Heart left ventricle (tissue), 13 donors: Measurements from ENCODE around the gene NRP1.

Experiments
- CTCF ChIP-seq, 12 donors: fragments of 200-600 bp; sonication (generic) in 4 of 12; IDR thresholded peaks; one replicate each; pipeline versions ENCODE4 v1.5.0 to v1.8.0; 2018 to 2022; ENCODE audit warnings: antibody characterized with exemption in 12 of 12, mild to moderate bottlenecking in 5 of 12
- POLR2A ChIP-seq, 2 donors: fragments of 450-650 bp; IDR thresholded peaks; one replicate each; pipeline ENCODE4 v1.6.1; 2017; ENCODE audit warnings: antibody characterized with exemption in 2 of 2, mild to moderate bottlenecking in 2 of 2, moderate library complexity in 2 of 2
- donor health status: ischemic (EF 13 %, LVEDD 7.1; RV severe dilation, severe dysfunction).
- donor health status: DM: no; HTN: yes; CAD: no.
- donor health status: DM: no; HTN: no; CAD: no.
- donor health status: ischemic (EF 25% LVEDD 6.9; RV normal size, moderate dysfunction).
- donor health status: ischemic (EF 25% LVEDD 5.7; RV mildly dilated, moderate dysfunction).
- donor health status: ischemic (EF 35%, LVEDD 5.7; RV mildly dilated, moderate dysfunction).
- donor health status: nonischemic (EF 11% LVEDD 7.7; RV severe dilation, severe dysfunction).
- donor health status: DM: yes; HTN: yes; CAD: no.
- donor health status: PGD.
- donor health status: ischemic (EF 29% LVEDD 5.4; RV normal size, mild dysfunction).
- donor health status: nonischemic (EF 23%, LVEDD 6.1; RV moderate dilation, normal function).

GRCh38 chr10:33192190-33192589 is 142.3 kb downstream of the NRP1 start:
- no peak for TF ChIP-seq CTCF (IDR thresholded peaks at IDR 0.05)
- TF ChIP-seq POLR2A (IDR thresholded peaks at IDR 0.05): no peak
